ENCODE results near the gene HDAC4. TPM values are rescaled to one million over a fixed set of nuclear protein-coding genes. Genes with fewer than 3 reads are reported as not detected.
A peak's percentile ranks its signal among the peaks of the same experiment; 100 is the strongest.

HDAC4 gene
- total RNA-seq, 1 experiment from 2014 or later = 10.9 TPM

- no peak for DNase-seq (ENCODE audit: low spot score)
Observed at GRCh38 chr2:239171643-239172042, 229.2 kb downstream of the HDAC4 start.

- no peak for DNase-seq (ENCODE audit: low spot score)
Observed at GRCh38 chr2:239169311-239170048, 231.3 kb downstream of the HDAC4 start.

GRCh38 chr2:239168575-239168974, 232.2 kb downstream of the HDAC4 start:
- DNase-seq (ENCODE audit: low spot score) = no peak

- DNase-seq (ENCODE audit: low spot score) = no peak
Observed at GRCh38 chr2:239167766-239168444, 232.9 kb downstream of the HDAC4 start.

DNA sequence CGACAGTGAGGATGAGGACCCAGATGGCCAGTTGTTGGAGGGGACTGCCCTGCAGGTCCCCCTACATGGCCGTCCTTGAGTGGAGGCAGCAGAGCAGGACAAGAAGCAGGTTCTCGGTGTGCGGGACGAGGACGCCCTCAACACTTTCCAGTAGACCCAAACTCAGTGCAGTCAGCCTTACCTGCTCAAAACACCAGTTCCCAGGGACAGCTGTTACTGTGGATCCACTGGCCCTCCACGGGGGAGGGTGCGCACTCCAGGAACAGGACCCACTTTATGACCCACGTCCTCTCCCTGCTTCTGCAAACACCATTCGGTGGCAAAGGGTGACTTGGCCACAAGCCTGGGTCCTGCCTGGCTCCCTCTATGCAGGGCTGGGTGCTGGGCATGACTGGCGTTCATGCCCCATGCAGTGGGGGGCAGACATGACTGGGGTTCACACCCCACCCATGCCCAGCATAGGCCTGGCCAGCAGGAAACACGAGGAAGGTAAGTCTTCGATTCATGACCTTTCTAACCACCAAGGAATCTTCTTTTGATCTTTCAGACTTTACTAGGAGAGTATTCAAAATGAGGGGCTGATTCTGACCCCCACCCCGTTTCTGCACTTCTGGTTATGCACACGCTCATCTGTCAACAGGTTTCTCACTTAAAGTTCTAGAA, 233.7 kb downstream of the HDAC4 start:
- DNase-seq (ENCODE audit: low spot score) = no peak

DNA sequence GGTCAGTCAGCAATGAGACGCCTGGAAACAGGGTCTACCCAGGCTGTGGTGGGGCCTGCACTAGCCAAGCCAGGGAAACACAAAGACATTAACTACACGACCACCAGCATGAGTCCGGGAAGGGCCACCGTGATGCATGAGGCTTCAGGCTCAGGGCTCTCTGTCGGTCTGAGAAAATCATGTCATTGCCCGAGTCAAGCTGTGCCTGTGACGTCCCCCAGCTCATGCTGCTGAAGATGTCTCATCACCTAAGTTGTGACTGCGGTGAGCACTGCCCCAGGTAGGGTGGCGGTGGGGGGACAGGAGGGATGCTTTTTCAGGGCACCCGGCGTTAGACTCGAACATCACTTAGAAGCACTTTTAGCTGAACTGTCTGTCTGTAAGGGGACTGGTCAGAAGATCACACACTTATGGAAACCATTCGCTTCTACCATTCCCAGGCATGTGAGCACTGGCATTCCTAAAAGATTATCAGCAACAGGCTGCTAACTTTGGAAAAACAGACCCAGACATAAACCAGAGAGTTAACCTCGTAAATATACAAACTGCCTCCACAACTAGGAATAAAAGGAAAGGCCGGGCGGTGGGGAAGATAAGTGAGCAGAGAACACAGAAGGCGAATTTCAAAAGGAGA, 234.5 kb downstream of the HDAC4 start:
- DNase-seq (ENCODE audit: low spot score) = no peak

DNA sequence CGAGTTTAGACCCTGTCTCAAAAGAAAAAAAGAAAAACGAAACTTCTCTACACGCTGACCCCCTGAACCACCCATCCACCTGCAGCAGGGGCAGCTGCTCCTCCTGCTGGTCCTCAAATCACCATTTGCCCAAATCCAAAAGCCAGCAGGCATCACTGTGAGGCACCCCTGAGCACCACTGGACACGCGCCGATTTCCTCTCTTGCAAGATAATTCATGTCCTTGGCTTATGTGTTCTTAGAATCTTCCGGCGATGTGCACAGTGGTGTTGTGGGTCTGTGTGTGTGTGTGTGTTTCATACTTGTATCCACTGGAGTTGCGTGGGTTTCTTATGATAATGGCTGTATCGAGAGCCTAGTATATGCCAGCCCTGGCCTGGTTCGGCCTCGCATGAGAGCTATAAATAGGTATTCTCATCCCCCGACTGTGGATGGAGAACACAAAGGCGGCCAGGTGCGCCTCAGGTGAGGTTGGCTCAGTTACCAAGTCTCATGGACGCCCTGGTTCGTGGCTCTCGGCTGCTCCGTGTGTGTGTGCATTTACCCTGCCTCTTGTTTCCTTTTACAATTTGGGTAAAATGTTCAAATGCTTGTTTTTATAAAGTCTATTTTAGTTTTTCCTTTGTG, 235.5 kb downstream of the HDAC4 start:
- no peak for DNase-seq (ENCODE audit: low spot score)

DNA sequence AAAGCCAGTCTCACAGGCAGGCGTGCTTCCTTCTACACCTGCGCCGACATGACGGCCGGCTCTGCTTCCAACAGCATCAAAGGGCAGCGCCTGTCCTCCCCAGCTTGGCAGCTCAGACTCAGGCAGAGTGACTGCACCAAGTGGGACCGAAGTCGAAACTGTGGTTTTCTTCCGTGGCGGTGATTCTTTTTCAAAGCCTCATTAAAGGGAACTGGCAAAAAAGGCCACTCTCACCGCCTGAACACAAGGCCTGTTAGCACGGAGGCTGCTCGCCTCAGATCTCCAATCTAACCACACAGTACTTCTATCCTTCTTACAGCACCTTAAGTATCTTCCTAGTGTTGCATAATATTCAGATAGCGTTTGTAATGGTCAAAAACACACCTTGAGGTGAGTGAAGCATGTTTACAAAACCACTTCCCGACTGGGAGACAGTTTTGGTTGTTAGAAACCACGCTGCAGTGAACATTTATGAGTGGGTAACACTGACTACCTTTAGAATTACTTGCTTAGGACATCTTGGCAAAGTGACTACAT, 236.4 kb downstream of the HDAC4 start:
- no peak for DNase-seq (ENCODE audit: low spot score)

DNA sequence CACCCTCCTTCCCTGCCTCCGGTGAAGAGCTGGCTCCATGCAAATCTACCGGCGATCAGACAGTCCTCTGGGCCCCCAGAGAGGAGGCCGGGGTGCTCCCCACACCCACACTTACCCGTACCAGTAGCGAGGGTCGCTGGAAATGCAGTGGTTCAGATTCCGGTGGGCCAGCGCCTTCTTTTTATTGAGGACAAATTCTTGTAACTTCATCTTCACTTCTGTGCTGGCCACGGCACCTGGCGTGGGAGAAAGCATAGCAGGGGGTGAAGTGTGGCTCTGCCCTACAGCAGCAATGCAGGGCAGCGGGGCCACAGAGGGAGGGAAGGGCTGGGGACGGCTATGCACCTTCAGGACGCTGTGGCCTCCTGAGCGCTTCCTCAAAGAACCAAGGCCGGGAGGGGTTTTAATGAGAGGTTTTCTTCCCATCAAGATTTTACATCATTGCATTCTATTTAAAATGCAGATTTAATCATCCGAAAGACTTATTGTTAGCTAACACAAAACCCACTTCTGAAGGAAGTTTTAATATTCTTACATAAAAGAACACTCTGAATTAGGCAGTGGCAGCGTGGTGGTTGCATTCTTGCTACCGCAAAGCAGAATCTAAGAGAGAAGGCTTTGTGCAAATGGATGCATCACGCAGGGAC, 237.0 kb downstream of the HDAC4 start:
- DNase-seq (ENCODE audit: low spot score) = no peak

DNA sequence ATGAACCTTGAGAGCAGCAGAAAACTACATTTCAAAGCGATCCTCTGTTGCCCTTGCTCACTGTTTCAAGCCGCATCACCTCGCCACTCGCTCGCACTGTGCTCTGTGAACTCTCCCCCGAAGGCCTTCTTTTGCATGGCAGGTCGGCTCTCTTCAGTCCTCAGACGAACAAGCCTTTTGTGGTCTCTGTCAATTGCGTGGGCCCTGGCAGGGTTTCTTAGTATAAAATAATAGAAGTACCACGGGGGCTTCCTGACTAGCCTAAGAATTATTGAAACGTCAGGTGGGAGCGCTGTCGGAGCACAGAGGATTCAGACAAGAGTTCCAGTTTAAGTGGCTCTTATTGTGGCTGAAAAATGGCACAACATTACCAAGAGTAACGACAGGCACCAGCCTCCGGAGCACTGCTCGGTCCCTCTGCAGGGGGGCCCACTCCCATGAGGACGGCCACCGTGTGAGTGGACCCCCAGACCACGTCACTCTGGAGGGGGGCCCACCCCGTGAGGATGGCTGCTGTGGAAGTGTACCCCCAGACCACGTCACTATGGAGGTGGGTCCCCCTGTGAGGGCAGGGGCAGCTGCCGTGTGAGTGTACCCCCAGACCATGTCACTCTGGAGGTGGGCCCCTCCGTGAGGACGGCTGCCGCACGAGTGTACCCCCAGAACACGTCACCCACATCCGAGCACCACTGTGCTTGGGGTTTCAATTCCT, 237.7 kb downstream of the HDAC4 start:
- no peak for DNase-seq (ENCODE audit: low spot score)

DNA sequence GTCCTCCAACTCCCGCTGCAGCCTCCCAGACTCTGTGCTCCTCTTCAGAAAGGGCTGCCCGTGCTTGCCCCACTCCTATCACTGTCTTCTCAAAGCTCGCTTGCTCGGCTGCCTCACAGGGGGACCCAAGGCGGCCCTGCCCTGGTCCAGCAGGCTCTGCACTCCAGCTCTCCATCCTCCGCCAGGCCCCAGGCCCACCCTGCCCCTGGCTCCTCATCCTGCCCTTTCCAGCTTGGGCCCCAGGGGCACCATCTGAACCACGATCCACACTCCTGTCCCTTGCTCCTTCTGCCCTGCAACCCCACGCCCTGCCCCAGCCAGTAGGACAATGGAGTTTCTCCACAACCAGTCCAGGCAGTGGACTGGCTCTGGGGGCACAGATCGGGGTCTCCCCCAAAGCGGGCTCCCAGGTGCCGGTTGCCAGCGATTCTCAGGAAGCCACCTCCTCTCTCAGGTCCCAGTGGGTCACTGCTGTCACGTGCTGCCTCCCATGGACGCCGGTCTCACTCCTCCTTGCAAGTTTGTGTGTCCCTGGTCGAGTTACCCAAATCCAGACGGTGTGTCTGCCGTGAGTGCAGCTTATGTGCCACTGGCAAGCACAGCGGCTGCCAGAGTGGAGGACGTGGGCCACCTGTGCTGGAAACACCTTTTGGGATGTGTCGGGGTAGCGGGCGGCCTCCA, 238.5 kb downstream of the HDAC4 start:
- no peak for DNase-seq (ENCODE audit: low spot score)

DNA sequence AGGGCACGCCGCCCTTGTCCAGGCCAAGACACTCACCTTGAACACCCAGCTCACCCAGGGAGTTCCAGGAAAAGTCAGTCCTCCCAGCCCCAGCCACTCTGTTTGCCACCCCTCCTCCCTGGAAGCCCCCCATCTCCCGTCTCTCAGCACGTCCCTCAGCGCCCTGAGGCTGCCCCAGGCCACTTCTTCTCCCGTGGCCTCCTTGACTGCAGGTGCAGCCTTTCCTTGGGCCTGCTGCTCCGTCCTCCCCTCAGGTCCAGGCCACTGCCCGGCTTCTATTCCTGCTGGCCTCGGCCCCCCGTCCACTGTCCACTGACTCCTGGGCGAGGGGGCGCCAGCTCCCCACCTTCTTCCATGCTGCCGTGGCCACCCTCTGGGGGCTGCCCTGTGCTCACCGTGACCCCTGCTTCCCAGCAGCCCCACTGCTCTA, 239.1 kb downstream of the HDAC4 start:
- DNase-seq (ENCODE audit: low spot score) = no peak

- DNase-seq (ENCODE audit: low spot score) = no peak
Observed at GRCh38 chr2:239160226-239161143, 240.3 kb downstream of the HDAC4 start.

GRCh38 chr2:239159476-239159911, 241.3 kb downstream of the HDAC4 start:
- no peak for DNase-seq (ENCODE audit: low spot score)

- no peak for DNase-seq (ENCODE audit: low spot score)
Observed at GRCh38 chr2:239158641-239159475, 242.0 kb downstream of the HDAC4 start.

GRCh38 chr2:239157771-239158170, 243.0 kb downstream of the HDAC4 start:
- DNase-seq (ENCODE audit: low spot score) = peak; percentile 63

DNA sequence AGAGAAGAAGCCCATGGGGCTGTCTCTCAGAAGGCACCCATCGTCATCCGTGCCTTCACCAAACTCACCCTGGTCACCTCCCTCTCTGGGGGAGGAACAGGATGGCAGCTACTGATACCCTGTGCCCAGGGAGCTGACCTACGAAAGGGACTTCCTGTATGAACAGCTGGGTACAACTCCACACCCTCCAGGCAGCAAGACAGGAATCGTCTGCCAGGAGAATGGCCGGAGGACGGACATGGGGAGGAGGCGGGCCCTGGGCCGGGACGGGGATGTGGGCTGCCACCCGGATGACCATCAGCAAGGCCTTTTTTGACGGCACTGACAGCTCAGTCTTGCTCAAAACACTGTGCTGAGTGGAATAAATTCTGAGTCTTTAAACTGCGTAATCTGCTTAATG, 243.6 kb downstream of the HDAC4 start:
- DNase-seq (ENCODE audit: low spot score) = no peak

Measured in A172 (cell line).